HL-60 (cell line): ENCODE measurements around the gene USP40.

Source experiments
- DNase-seq, 2 experiments: peaks; one replicate each; pipeline ENCODE4 v3.0.0-alpha.2; 2010 to 2020; ENCODE audit warnings: low read depth in 1 of 2, low spot score in 1 of 2
- H3K27ac ChIP-seq: fragments of 250-450 bp; sonication (Bioruptor Pico); replicated peaks from 2 replicates; pipeline ENCODE4 v1.5.1; 2020; ENCODE audit warnings: mild to moderate bottlenecking, moderate library complexity
- H3K27me3 ChIP-seq: fragments of 250-450 bp; sonication (Bioruptor Pico); 2 replicates; pipeline ENCODE4 v1.5.1; 2021; ENCODE audit warnings: mild to moderate bottlenecking, moderate library complexity; ENCODE audit not compliant: insufficient read depth, poor library complexity, severe bottlenecking
- H3K4me3 ChIP-seq: replicated peaks from 2 replicates; pipeline ENCODE4 v1.5.1; 2011; ENCODE audit warnings: mild to moderate bottlenecking, control low read depth, low read length; ENCODE audit not compliant: insufficient read depth
- GABPA ChIP-seq: IDR thresholded peaks from 2 replicates; pipeline ENCODE4 v1.6.1; 2012; ENCODE audit warnings: low read depth
- POLR2AphosphoS5 ChIP-seq: IDR thresholded peaks from 2 replicates; pipeline ENCODE4 v1.6.1; 2012; ENCODE audit warnings: low read depth
- REST ChIP-seq: IDR thresholded peaks from 2 replicates; pipeline ENCODE4 v1.6.1; 2012; ENCODE audit warnings: low read depth; ENCODE audit not compliant: insufficient replicate concordance
- SPI1 ChIP-seq: IDR thresholded peaks from 2 replicates; pipeline ENCODE4 v1.6.1; 2012; ENCODE audit warnings: low read depth, mild to moderate bottlenecking, borderline replicate concordance
- TF ChIP-seq, protein P1 (sequence below): IDR thresholded peaks from one replicate; pipeline ENCODE4 v1.5.1; 2011; ENCODE audit warnings: low read length, control low read depth, inconsistent platforms; ENCODE audit not compliant: insufficient read depth

Gene USP40

DNA sequence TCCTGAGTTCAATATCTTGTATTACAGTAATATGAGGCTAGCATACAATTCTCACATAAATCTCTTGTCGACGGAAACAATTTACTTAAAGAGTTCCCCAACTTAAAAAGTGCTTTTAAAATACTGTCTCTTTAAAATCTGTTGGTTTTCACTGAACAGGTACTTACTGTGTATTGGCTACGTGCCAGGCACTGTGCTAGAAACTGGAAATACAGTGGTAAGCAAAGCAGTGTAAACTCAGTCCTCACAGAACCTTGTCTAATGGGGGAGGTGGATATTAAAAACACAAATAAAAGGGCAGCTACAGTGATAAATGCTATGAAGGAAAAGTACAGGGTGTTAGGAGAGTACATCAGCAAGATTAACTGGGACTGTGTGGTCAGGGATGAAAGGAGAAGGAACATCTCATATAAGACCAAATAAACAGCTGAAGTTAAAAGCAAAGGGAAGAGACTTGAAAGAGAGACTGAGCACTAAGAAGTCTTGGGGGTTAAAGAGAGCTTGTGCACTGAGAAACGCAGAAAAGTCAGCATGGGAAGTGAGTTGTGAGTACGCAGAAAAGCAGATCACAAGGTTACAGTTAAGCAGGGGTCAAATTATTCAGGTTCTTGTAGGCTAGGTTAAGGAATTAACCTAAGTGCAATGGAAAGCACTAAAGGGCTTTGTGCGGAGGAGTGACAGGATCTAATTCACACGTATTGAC lies 52.5 kb downstream of the USP40 start:
- TF ChIP-seq GABPA (no peak), SPI1 (no peak), REST (no peak)
- H3K4me3 ChIP-seq: no peak overlapping the region
- no peak overlapping the region for H3K27ac ChIP-seq
- no peaks in the 10 kb centered on the region for H3K27me3 ChIP-seq
- DNase-seq: no peak

DNA sequence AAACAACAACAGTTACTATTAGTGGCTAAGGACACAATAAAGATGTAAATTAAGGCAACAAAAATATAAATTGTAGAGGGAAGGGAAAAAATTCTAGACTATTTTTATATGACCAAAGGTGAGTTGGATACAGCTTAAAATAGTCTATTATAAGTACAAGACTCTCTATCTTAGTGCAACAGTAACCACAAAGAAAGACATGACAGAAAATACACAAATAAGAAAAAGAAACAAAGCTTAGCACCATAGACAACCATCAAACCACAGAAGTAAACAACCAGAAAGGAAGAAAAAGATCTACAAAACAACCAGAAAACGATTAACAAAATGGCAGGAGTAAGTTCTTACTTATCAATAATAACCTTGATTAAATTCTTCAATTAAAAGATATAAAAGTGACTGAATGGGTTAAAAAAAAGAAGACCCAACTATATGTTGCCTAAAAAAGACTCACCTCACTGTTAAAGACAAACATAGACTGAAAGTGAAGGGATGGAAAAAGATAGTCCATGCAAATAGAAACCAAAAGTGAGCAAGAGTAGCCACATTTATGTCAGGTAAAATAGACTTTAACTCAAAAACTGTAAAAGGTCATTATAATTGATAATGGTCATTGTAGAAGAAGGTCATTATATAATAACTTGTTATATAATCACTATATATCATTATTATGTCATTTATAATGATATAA lies 62.5 kb downstream of the USP40 start:
- H3K27ac ChIP-seq: no peak overlapping the region
- no peaks in the 10 kb centered on the region for H3K27me3 ChIP-seq
- H3K4me3 ChIP-seq: no peak overlapping the region
- TF ChIP-seq SPI1: no peak
- TF ChIP-seq, protein P1, sequence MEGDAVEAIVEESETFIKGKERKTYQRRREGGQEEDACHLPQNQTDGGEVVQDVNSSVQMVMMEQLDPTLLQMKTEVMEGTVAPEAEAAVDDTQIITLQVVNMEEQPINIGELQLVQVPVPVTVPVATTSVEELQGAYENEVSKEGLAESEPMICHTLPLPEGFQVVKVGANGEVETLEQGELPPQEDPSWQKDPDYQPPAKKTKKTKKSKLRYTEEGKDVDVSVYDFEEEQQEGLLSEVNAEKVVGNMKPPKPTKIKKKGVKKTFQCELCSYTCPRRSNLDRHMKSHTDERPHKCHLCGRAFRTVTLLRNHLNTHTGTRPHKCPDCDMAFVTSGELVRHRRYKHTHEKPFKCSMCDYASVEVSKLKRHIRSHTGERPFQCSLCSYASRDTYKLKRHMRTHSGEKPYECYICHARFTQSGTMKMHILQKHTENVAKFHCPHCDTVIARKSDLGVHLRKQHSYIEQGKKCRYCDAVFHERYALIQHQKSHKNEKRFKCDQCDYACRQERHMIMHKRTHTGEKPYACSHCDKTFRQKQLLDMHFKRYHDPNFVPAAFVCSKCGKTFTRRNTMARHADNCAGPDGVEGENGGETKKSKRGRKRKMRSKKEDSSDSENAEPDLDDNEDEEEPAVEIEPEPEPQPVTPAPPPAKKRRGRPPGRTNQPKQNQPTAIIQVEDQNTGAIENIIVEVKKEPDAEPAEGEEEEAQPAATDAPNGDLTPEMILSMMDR: no peak
- no peak for TF ChIP-seq GABPA
- no peak for TF ChIP-seq REST
- TF ChIP-seq POLR2AphosphoS5: no peak
- no peak for DNase-seq

DNA sequence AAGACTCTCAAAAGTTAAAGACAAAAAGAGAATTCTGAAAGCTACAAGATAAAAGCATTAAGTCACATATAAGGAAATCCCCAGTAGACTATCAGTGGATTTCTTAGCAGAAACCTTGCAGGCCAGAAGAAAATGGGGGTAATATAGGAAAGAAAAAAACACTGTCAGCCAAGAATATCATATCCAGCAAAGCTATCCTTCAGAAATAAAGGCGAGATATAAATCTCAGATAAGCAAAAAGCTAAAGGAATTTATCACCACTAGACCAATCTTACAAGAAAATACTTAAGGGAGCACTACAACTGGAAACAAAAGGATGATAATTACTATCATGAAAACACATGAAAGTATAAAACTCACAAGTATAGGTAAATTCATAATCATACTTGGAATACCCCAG lies 63.1 kb downstream of the USP40 start:
- TF ChIP-seq POLR2AphosphoS5: no peak
- TF ChIP-seq, protein P1: no peak
- no peak for TF ChIP-seq REST
- no peak for TF ChIP-seq SPI1
- TF ChIP-seq GABPA: no peak
- no peak overlapping the region for H3K4me3 ChIP-seq
- H3K27ac ChIP-seq: no peak overlapping the region
- no peak for DNase-seq
- no peaks in the 10 kb centered on the region for H3K27me3 ChIP-seq
